NCI-H2171 treated with DMSO at 0.1 percent for 48 hours (cell line): ENCODE measurements around the gene MACC1.
A peak's percentile ranks its signal among the peaks of the same experiment; 100 is the strongest.

Experiments used
- DNase-seq: peaks from one replicate; lab custom pipeline; 2025; lab: John Stamatoyannopoulos, UW

Gene MACC1

DNA sequence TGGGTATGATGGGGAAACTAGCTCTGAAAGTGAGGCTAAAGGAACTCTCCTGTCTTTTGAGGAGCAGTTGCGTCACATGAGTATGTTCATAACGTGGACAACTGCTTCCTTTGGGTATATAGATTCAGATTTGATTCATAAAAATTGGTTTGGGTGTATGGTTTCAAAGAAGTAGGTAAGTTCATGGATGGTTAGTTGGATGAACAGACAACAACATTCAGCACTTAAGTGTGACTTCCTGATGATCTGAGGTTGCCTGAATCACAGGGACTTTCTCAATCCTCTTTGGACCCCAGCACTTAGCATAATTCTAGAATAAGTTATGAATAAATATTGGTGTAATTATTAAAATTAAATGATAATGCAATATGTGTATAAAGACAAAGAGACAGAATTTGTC is 43.4 kb downstream of the MACC1 start:
- no peak for DNase-seq

DNA sequence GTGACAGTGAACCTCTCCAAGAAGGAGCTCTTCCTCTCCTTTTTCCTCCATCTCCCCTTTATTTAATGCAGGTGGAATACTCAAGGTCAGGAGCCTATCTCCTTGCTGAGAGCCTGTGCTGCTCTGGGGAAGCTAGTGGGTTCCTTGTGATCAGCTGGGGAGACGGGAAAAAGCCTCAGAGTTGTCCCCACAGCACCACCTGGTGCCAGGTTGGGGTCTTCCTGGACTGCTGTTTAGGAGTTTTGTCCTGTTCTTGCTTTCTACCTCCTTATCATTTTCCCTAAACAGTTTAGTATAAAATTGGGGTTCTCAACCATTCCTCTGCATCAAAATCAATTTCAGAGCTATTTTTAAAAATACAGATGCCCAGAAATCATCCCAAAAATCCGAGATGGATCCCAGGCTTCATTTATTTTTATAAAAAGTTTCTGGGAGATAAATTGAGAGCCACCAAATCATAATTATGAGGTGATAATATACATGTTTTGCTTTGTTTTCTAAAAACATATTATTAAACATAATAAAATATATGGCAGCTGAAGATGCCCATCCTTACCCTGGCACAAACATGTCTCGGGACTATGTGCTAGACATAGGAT is 44.3 kb downstream of the MACC1 start:
- DNase-seq: peak; percentile 38

DNA sequence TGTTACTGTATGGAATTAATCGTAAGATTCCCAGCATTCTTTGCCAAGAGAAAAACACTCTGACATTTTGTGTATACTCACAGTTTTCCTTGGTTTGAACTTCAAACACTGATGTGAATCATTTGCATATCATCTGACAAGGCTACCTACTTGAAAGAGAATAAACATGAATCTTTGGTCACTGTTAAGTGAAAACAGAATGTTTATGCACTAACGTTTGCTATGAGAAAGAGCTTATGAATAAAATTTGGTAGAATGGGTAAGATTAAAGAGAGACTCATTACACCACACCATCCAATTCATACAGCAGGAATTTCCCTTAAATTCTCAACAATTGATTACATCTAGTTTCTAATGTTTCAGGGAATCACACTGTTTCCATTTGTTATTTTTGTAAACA is 46.6 kb downstream of the MACC1 start:
- DNase-seq: no peak

DNA sequence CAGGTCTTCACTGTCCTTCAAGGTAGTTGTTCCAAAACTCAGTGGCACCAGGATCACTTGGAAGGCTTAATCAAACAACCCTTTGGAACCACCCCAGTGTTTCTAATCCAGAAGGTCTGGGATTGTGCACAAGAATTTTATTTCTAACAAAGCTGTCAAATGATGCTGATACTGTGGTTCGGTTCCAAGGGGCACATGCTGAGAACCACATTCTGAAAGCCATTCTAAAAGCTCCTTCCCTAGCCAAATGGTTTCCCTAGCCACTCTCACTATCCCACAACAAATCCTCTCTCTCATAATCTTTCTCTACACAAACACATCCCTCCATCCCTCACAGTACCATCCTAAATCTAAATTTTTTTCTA is 52.1 kb downstream of the MACC1 start:
- no peak for DNase-seq

DNA sequence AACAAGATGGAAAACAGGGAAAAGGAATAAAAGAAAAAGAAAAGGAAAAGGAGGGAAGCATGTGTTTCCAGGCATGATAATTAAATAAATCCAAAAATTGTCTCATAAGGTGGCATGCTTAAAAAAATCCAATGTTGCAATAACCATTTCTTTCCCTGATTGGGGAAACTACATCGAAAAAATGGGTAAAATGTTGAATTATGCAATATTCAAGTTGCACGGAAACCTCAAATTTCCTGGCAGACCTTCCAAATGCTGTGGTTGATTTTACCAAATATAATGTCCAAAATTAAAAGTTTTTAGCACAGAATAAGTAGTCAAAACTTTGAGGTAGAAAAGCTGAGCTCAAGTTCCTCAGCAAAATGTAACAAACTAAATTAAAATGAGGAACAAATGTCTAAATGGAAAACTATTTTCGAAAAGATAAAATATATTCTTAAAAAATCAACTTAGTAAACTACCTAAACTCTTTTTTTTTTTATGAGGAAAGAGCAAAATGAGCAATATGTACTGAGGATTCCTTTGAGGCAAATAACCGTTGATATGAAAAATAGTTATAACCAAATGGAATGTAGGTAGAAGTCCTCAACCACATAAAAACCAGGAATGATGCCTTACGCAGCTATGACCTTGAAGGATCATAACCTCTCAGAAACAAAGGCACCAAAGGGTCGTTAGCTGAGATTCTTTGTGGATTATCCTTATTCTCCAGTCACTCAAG is 52.6 kb downstream of the MACC1 start:
- no peak for DNase-seq

DNA sequence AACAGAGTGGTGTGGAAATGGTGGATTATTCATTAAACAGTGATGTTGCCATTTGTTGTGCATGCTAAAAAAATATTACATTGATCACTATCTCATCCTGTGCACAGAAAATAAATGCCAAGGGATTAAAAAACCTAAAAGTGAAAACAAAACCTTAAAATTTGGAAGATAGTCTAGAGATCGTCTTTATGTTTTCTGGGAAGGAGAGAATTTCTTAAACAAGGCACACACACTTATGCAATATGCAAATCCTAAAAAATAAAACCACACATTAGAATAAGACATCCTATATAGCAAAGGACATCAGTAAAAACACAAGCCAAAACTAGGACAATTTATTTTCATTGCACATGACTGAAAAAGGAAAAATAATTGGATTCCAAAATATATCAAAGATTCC is 54.5 kb downstream of the MACC1 start:
- DNase-seq: no peak

DNA sequence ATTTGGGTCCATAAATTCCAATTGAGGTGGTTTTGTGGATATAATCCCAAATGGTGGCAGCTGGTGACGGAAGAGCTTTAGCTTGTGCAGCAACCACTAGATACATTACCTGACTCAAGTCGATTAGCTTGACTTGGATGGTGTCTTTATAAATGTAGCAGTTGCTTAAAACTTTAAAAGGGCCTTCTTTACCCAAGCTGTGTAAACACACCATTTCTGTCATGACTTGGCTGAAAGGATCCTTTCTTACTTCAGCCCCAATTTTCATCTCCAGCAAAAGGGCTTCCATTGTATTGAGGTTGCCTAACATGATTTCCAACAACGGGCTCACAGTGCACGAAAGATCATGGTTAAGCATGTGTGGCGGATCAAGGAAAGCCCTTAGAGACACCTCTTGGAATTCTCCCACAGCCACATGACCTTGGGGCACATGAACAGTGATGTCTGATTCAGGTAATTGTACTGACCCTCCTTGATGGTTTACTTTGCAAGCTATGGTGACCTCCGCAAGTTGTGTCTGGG is 57.9 kb downstream of the MACC1 start:
- DNase-seq: no peak

DNA sequence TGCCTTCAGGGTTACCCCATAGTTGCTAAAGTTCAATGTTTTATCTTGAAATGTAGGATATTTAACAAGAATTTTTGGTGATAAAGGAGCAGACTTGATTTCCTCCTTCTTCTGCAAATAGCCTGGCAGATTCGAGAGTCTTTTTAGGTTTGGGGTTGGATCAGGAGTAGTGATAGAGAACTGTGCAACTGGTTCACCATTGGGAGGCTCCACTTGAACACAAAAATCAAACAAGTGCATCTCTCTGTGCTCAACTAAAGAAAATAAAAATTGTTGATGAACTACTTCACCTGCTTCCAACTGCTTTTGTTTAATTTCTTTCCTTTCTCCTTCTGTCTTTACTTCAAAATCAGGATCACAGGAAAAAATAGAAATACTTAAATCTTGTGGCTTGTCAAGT is 58.5 kb downstream of the MACC1 start:
- DNase-seq: no peak

DNA sequence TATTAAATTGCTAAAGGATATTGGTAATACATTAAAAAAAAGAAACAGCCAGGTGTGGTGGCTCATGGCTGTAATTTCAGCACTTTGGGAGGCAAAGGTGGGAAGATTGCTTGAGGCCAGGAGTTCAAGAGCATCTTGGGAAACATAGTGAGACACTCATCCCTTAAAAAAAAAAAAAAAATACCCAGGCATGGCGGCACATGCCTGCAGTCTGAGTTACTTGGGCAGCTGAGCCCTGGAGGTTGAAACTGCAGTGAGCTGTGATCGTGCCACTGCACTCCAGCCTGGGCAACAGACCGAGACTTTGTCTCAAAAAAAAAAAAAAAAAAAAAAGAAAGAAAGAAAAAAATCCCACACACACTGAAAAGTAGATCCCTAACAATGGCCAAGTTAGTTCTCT is 59.7 kb downstream of the MACC1 start:
- DNase-seq: no peak

DNA sequence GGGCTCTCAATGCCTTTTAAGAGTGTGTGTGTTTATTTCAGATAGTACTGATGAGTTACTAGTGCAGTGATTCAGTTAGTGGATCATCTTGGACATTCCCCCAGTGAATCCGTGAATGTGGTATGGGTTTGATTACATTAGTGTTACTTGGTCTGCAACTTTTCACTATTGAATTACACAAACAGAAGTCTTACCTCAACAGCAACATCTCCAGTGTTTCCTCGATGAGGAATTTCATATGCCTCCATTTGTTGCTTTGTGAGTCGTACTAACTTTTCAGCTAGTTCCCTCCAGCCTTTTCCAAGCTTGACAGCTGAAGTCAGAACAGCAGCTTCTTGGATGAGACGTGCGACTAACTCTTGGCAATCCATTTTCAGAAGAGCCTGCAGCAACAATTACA is 63.2 kb downstream of the MACC1 start:
- DNase-seq: no peak

DNA sequence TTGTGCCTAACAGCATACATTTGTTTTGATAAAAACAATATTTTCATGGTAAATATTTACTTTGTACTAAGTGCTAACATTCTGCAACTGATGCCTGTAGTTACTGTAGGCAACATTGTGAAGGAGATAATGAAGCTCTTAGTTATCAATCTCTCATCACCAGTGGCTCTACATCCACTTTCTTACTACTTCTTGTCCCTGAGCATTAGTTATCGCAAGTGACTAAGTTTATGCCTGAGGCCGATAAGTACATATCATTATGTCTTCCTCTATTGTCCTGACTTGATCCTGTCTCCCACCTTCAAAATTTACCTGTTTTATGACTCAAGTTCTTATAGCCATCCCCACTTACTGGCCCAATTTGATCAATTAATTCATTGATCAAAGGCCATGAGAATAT is 63.6 kb downstream of the MACC1 start:
- no peak for DNase-seq

DNA sequence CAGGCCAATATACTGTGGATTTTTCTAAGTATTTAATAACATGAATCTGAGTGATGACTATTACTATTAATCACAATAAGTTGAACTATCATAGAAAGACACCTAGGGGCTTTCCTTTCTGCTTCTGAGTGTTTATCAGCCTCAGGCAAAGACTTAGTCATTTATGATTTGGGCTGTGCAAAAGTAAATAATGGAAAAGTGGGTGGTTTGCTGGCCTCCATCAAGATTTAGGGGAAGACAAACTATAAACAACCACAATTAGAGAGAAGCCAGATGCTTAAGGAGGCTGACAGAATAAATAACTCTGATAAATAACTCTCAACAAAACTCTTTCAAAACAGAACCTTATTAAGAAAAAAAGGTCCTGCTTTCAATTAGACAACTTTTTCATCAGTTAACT is 64.7 kb downstream of the MACC1 start:
- no peak for DNase-seq

DNA sequence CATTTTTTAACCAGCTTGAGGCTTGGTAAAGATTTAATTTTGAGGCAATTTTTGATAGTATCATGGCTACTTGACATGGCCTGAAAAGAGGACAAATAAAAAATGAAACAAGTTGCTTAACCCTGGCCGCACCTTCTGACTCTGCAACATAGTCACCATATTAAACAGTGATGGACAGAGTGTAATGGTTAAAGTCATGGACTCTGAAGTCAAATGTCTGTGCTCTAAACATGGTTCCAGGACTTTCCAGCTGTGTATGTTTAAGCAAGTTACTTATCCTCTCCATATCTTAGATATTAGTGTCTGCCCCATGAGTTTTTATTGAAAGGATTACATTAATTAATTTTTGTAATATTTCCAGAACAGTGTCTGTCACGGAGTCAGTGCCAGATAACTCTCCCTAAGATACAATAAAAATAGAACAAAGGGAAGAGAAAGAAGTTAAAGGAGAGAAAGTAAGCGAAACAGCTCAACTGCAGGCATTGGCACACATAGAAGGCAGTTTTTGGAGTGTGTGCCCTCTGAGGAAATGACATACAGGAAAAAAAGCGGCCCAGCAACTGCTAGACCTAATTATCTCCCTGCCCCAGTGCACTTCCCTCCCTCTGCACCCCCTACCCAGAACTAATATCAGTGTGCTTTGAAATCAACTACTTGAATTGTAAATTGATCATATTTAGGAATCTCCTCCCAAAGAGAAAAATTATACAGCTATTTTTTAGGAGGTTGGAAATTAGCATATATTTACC is 65.3 kb downstream of the MACC1 start:
- DNase-seq: no peak

DNA sequence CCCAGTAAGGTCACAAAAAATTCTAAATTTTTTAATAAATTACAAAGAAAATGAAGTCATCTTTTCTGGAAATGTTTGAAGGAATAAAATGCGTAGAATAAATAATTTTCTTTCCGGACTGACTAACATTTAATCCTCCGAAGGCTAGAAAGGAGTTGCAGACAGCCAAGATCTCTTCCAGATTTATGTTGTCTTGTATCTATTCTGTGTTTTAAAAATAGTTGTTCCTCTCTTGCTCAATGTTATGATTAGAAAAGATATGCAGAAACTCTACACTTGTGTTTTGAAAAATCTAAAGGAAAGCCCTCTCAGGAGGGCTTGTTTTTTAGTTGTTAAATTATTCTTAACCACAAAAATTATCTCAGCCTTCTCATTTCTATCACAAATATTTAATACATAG is 70.7 kb downstream of the MACC1 start:
- DNase-seq: no peak

DNA sequence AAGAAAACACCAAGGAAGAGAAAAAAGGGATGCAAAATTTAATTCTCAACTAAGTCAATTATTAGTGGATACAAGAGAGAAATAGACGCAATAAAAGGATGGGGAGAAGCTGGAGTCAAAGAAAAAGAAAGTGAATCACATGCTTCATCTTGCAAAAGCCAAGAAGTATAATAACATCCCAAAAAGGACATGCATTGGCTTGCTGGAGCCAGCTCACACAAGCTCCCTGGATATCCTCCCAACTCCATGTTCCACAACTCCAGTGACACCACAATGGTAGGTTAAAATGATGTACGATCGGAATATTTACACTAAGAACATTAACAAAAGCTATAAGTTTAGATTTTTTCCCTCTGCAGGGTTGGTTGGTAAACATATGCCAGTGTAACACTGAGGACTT is 72.4 kb downstream of the MACC1 start:
- no peak for DNase-seq

DNA sequence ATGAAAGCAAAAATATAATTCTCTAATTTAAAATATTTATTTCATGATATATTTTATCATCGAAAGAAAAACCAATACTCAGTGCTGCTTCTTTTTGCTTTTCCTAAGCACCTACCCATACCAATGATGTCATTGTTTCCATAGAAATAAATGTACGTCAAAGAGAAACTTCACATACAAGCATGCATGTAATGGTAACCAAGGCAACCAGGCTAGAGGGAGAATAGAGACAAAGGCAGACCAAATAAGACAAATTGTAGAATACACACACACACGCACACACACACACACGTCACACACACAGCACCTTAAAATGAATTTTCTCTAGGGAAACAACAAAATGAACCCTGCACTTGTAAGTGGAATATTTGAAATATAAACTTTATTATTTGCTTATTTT is 75.5 kb downstream of the MACC1 start:
- DNase-seq: no peak

DNA sequence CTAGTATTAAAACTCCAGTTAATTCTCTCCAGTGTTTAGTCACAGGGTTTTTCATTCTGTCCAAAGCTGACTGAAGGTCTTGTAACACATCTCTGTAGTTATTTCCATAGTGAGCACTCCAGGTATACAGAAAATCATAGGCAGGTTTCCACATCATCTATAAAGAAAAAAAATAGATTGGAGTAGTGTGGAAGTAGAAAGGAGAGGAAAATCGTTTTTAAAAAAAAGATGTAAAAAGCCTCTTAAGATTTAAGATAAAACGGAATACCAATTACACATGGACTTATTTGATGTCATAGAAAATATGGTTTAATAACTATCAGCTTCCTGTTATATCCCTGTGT is 76.2 kb downstream of the MACC1 start:
- no peak for DNase-seq

DNA sequence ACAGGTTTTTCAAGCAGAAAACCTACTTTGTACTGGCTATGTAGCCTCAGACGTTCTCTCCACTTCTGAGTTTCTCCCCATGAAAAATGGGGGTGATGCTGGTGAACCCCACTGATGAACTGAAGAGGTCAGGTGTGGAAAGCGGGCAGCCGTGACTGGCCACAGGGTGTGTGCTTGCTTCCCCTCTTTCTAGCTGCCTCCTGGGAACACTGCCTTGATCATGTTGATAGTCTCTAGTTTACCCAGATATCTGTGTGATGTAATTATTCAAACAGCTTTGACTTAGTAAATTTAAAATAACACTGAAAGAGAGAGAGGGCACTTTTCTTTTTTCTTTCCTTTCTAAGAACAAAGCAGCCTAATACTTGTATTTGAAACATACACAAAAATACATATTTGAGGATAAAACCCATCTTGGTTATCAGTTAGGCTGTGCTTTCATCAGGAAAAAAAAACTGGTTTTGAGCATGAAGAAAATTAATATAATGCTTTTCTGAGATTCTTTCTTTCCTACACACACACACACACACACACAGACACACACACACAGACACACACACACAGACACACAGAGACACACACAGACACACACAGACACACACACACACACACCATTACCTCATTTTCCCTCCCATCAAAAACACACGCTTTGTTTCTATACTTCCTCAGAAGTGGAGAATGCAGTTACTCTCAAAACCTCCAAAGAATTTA is 76.7 kb downstream of the MACC1 start:
- no peak for DNase-seq

DNA sequence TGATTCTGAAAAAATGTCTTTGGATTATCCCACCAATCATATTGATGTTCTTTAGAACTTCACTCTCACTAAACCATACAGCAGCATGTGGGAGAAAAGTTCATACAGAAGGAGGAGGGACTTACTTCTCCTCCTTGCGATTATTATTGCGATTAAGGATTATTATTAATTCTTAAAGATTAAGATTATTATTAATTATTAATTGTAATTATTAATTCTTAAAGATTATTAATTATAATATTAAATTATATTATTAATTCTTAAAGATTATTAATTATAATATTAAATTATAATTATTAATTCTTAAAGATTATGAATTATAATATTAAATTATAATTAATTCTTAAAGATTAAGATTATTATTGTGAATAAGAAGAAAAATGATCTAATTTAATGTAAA is 80.5 kb downstream of the MACC1 start:
- no peak for DNase-seq

DNA sequence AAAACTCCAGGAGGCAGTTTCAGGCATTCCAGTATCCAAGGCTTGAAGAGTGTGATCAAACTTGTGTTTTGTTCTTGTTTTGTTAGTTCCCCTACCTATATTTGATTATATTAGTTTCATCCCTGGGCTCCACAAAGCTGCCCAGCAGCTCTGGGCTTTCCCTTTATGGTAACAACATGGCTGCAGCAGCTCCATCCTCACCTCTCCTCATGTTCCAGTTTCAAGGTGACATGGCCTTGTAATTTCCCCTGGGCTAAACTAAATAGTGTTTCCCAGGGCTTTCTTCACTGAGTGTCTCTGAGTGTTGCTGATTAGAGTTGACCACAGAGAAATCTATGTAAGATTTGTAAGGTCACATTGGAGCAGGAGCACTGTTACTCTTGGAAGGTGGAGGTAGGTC is 83.4 kb downstream of the MACC1 start:
- no peak for DNase-seq

DNA sequence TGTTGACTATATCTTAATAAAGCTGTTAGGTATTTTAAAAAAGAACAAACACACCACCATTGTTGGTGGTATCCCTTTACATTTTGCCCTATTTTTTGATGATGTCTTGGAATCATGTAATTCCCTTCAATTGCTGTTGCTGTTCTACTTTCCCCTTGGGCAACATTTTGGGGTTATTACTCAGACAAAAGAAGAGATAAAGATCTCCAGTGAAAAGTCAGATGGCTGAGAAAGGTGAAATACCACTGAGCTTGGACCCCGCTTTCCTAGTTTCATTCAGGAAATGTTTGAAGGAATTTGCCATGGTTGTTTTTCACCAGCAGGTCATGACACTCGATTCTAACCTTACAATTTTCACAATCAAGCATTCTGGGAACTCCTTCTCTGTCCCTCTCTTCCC is 84.6 kb downstream of the MACC1 start:
- DNase-seq: no peak

DNA sequence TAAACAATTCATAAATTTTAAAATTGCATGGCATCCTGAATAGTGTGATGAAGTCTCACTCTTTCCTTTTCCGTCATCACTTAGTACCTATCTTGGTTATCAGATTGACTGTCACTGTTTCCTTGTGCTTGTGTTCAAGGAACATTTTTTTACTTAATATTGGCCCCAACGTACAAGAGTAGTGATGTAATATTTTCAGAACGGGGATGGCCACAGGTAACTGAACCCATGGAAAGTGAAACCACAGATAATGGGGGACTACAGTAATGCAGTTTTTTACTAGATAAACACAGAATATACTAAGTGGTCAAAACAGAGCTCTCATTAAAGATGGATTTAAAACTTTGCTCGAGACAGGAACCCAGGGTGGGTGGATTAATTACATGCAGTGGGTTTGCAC is 85.4 kb downstream of the MACC1 start:
- no peak for DNase-seq

DNA sequence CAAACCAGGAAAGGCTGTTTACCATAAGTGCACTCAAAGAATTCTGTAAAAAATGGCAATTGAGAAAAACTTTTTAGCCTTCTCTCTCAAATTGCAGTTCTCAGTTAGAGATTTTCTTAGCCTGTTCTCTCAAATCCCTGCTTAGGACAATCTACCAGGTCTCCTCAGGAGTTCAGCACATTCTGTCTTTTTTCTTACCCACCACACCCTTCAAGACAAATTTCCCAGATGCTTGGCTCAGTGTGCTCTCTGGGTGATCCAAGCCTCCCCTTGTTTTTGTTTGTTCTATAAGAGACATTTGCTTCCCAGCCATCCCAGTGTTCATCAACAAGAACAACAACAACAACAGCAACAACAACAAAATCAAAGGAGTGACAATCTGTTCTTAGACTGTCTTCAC is 87.3 kb downstream of the MACC1 start:
- no peak for DNase-seq
